ENCODE measurements around the gene NUP37. TPM values are rescaled to one million over a fixed set of nuclear protein-coding genes. Genes with fewer than 3 reads are reported as not detected.

The NUP37 gene
- total and polyA plus RNA-seq, 2 donors from 2014 or later, result 23.2 to 26.7 TPM

DNA sequence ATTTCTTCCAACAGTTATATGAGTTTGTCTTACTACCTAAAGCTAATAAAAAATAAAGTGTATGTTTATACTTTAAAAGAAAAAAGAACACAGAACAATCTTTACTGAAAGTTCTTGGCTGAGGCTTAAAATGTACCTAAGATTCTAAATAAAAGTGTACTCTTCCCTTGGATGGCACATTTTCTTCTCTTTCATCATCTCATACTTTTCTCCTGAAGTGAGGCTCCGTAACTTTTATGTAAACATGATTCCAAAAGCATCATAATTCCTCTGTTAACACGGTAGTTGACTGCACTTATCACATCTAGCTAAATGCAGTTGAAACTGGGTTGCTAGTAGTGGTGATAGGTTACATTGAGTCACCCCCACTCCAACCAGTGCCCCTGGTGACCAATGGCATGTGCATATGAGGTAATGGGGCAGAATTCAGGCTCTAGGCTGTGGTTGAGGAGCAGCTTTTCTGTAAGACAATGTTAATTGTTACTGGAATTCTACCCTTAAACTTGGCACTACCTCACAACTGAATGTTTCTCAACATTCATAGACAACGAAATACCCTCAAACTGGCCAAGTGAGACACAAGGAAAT lies 96.5 kb downstream of the NUP37 start:
- peaks cover 0 to 8% (median 8%) of the 10 kb centered on the region in 3 donors for H3K36me3 ChIP-seq (ENCODE audit: control insufficient read depth in 2 of 3, insufficient read depth in 3 of 3, low read length in 3 of 3)
- no peak overlapping the region for H3K9ac ChIP-seq (ENCODE audit: low read length in 3 of 3)
- H3K4me3 ChIP-seq (ENCODE audit: low read length in 3 of 3), result no peak overlapping the region
- peaks cover 0 to 4% (median 0%) of the 10 kb centered on the region in 3 donors for H3K4me1 ChIP-seq (ENCODE audit: control insufficient read depth in 2 of 3, insufficient read depth in 2 of 3, low read depth in 1 of 3, low read length in 3 of 3)
- no peak for FAIRE-seq
- H3K27me3 ChIP-seq (ENCODE audit: control insufficient read depth, insufficient read depth, low read length), result no peaks in the 10 kb centered on the region
- H3K27ac ChIP-seq (ENCODE audit: low read depth in 2 of 2, low read length in 2 of 2), result no peak overlapping the region
- TF ChIP-seq, protein P1, sequence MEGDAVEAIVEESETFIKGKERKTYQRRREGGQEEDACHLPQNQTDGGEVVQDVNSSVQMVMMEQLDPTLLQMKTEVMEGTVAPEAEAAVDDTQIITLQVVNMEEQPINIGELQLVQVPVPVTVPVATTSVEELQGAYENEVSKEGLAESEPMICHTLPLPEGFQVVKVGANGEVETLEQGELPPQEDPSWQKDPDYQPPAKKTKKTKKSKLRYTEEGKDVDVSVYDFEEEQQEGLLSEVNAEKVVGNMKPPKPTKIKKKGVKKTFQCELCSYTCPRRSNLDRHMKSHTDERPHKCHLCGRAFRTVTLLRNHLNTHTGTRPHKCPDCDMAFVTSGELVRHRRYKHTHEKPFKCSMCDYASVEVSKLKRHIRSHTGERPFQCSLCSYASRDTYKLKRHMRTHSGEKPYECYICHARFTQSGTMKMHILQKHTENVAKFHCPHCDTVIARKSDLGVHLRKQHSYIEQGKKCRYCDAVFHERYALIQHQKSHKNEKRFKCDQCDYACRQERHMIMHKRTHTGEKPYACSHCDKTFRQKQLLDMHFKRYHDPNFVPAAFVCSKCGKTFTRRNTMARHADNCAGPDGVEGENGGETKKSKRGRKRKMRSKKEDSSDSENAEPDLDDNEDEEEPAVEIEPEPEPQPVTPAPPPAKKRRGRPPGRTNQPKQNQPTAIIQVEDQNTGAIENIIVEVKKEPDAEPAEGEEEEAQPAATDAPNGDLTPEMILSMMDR (IDR thresholded peaks at IDR 0.05; ENCODE audit: borderline replicate concordance, extremely low read depth, insufficient read depth), result no peak
- DNase-seq, result no peak
- intact Hi-C loops (cut with DNase I), result no loop called here
- no peaks in the 10 kb centered on the region for H3K9me3 ChIP-seq (ENCODE audit: control insufficient read depth in 2 of 3, insufficient read depth in 1 of 3, low read length in 3 of 3)

Other genes with a start within 250 kb of the NUP37 start
- gene DRAM1, start 242.5 kb downstream of the NUP37 start, total RNA-seq, result 35.8 TPM
- 19.0 TPM for gene DRAM1, start 242.5 kb downstream of the NUP37 start, polyA plus RNA-seq (ENCODE audit: insufficient read depth, low read depth, low replicate concordance)
- 33.0 TPM for gene WASHC3, start 58.1 kb downstream of the NUP37 start, total RNA-seq
- 95.9 TPM for gene WASHC3, start 58.1 kb downstream of the NUP37 start, polyA plus RNA-seq (ENCODE audit: insufficient read depth, low read depth, low replicate concordance)
- gene PARPBP, start 69 bp upstream of the NUP37 start, total RNA-seq, result 2.8 TPM
- gene PARPBP, start 69 bp upstream of the NUP37 start, polyA plus RNA-seq (ENCODE audit: insufficient read depth, low read depth, low replicate concordance), result 1.1 TPM
- not detected for gene PMCH, start 77.7 kb upstream of the NUP37 start, total RNA-seq
- gene PMCH, start 77.7 kb upstream of the NUP37 start, polyA plus RNA-seq (ENCODE audit: insufficient read depth, low read depth, low replicate concordance), result not detected